NCI-H774 (cell line): ENCODE data around the gene RBM39.
A peak's percentile ranks its signal among the peaks of the same experiment; 100 is the strongest.
"Not testable (repeated sequence)": the region's sequence is repeated elsewhere in the genome, so short reads cannot be mapped to it uniquely, and the experiment has no call there.

ENCODE experiments used
- DNase-seq: peaks from one replicate; lab custom pipeline; 2025; lab: John Stamatoyannopoulos, UW

Gene RBM39

GRCh38 chr20:35741892-35742740 lies at the start of gene RBM39:
TSS of gene RBM39 (minus strand) at chr20:35742260. CDS start at chr20:35740874, 1,386 bp downstream.
- peak; percentile 99 for DNase-seq

- no peak for DNase-seq
Measured at GRCh38 chr20:35791821-35792220, 49.8 kb upstream of the RBM39 start.

GRCh38 chr20:35791097-35791496 lies 49.0 kb upstream of the RBM39 start:
- no peak for DNase-seq

GRCh38 chr20:35788796-35789195 lies 46.7 kb upstream of the RBM39 start:
- DNase-seq: peak; percentile 34

GRCh38 chr20:35785541-35785940 lies 43.5 kb upstream of the RBM39 start:
- DNase-seq: not testable (repeated sequence)

GRCh38 chr20:35783811-35784210 lies 41.8 kb upstream of the RBM39 start:
- DNase-seq: not testable (repeated sequence)

- peak; percentile 8 for DNase-seq
Measured at GRCh38 chr20:35776513-35777101, 34.5 kb upstream of the RBM39 start.

- DNase-seq: no peak
Measured at GRCh38 chr20:35774391-35774790, 32.3 kb upstream of the RBM39 start.

GRCh38 chr20:35773154-35773751 lies 31.2 kb upstream of the RBM39 start:
- DNase-seq: no peak

- no peak for DNase-seq
Measured at GRCh38 chr20:35772563-35773058, 30.6 kb upstream of the RBM39 start.

- DNase-seq: peak; percentile 93
Measured at GRCh38 chr20:35771689-35772562, 29.9 kb upstream of the RBM39 start, which contains the start of gene PHF20. TSS of gene PHF20 (plus strand) at chr20:35772015. CDS start at chr20:35801523, 29,508 bp downstream.

- DNase-seq: no peak
Measured at GRCh38 chr20:35771367-35771688, 29.3 kb upstream of the RBM39 start.

- peak; percentile 25 for DNase-seq
Measured at GRCh38 chr20:35768731-35769664, 26.9 kb upstream of the RBM39 start.

GRCh38 chr20:35767683-35768481 lies 25.8 kb upstream of the RBM39 start:
- no peak for DNase-seq

- no peak for DNase-seq
Measured at GRCh38 chr20:35766843-35767242, 24.8 kb upstream of the RBM39 start.

- DNase-seq: not testable (repeated sequence)
Measured at GRCh38 chr20:35764936-35765335, 22.9 kb upstream of the RBM39 start.

- no peak for DNase-seq
Measured at GRCh38 chr20:35762461-35762860, 20.4 kb upstream of the RBM39 start.

- DNase-seq: not testable (repeated sequence)
Measured at GRCh38 chr20:35761548-35761947, 19.5 kb upstream of the RBM39 start.

- DNase-seq: no peak
Measured at GRCh38 chr20:35757098-35757705, 15.1 kb upstream of the RBM39 start.
